ELF-1 (cell line): ENCODE data around the gene LILRA2.
"Not testable (repeated sequence)": the region's sequence is repeated elsewhere in the genome, so short reads cannot be mapped to it uniquely, and the experiment has no call there.

Experiments used
- DNase-seq: peaks from one replicate; pipeline ENCODE4 v3.0.0-alpha.2; 2016; ENCODE audit warnings: low read depth, low spot score

LILRA2 gene

GRCh38 chr19:54571715-54572615, 1.6 kb upstream of the LILRA2 start:
- not testable (repeated sequence) for DNase-seq

GRCh38 chr19:54572696-54573311, 786 bp upstream of the LILRA2 start:
- no peak for DNase-seq

GRCh38 chr19:54574051-54574450, 461 bp downstream of the LILRA2 start:
- DNase-seq, result no peak

GRCh38 chr19:54574527-54575056, 1.0 kb downstream of the LILRA2 start:
- no peak for DNase-seq

GRCh38 chr19:54575205-54575604, 1.6 kb downstream of the LILRA2 start:
- not testable (repeated sequence) for DNase-seq

- DNase-seq, result no peak
Observed at GRCh38 chr19:54576411-54576976, 2.9 kb downstream of the LILRA2 start.

- no peak for DNase-seq
Observed at GRCh38 chr19:54577334-54577733, 3.7 kb downstream of the LILRA2 start.

GRCh38 chr19:54578268-54578667, 4.7 kb downstream of the LILRA2 start:
- DNase-seq, result not testable (repeated sequence)

GRCh38 chr19:54586397-54586796, 12.8 kb downstream of the LILRA2 start:
- DNase-seq, result no peak

GRCh38 chr19:54587026-54587425, 13.4 kb downstream of the LILRA2 start:
- DNase-seq, result no peak

GRCh38 chr19:54593445-54593844, 19.9 kb downstream of the LILRA2 start, which contains the start of gene LILRA1:
LILRA1 (plus strand) TSS chr19:54593632; CDS start chr19:54594245, 613 bp downstream.
- not testable (repeated sequence) for DNase-seq

- DNase-seq, result not testable (repeated sequence)
Observed at GRCh38 chr19:54593931-54594626, 20.5 kb downstream of the LILRA2 start.

- no peak for DNase-seq
Observed at GRCh38 chr19:54594737-54595136, 21.1 kb downstream of the LILRA2 start.

GRCh38 chr19:54595680-54596436, 22.3 kb downstream of the LILRA2 start:
- not testable (repeated sequence) for DNase-seq

- no peak for DNase-seq
Observed at GRCh38 chr19:54600212-54600611, 26.6 kb downstream of the LILRA2 start.

- no peak for DNase-seq
Observed at GRCh38 chr19:54606230-54606629, 32.6 kb downstream of the LILRA2 start.

GRCh38 chr19:54606891-54607784, 33.5 kb downstream of the LILRA2 start:
- no peak for DNase-seq

GRCh38 chr19:54607785-54608150, 34.2 kb downstream of the LILRA2 start:
- DNase-seq, result no peak

GRCh38 chr19:54608205-54608604, 34.6 kb downstream of the LILRA2 start:
- DNase-seq, result no peak

- no peak for DNase-seq
Observed at GRCh38 chr19:54608792-54609191, 35.2 kb downstream of the LILRA2 start.
